Measurements from ENCODE around the gene TMEM147.
A peak's percentile ranks its signal among the peaks of the same experiment; 100 is the strongest.
"Not testable (repeated sequence)": the region's sequence is repeated elsewhere in the genome, so short reads cannot be mapped to it uniquely, and the experiment has no call there.

The TMEM147 gene

GRCh38 chr19:35592226-35592625 is 46.8 kb downstream of the TMEM147 start:
- H3K4me1 Mint-ChIP-seq: no peaks in the 10 kb centered on the region
- H3K4me3 Mint-ChIP-seq: no peak overlapping the region
- peaks cover 38% of the 10 kb centered on the region for H3K27me3 Mint-ChIP-seq (ENCODE audit: low read depth, poor library complexity)
- DNase-seq: peak; percentile 18
- H3K9me3 Mint-ChIP-seq: no peaks in the 10 kb centered on the region
- H3K36me3 Mint-ChIP-seq (ENCODE audit: low read depth): no peaks in the 10 kb centered on the region
- no peak overlapping the region for H3K27ac Mint-ChIP-seq
- TF ChIP-seq CTCF (IDR thresholded peaks at IDR 0.05): peak; percentile 39

GRCh38 chr19:35595026-35595425 is 49.6 kb downstream of the TMEM147 start:
- not testable (repeated sequence) for H3K4me3 Mint-ChIP-seq; H3K4me1 Mint-ChIP-seq; DNase-seq; H3K36me3 Mint-ChIP-seq (ENCODE audit: low read depth); H3K9me3 Mint-ChIP-seq; H3K27ac Mint-ChIP-seq
- peaks cover 30% of the 10 kb centered on the region for H3K27me3 Mint-ChIP-seq (ENCODE audit: low read depth, poor library complexity)

GRCh38 chr19:35595928-35596327 is 50.5 kb downstream of the TMEM147 start:
- Mint-ChIP-seq H3K36me3 (ENCODE audit: low read depth) (no peaks in the 10 kb centered on the region), H3K9me3 (no peaks in the 10 kb centered on the region), H3K27ac (no peak overlapping the region), H3K4me1 (no peaks in the 10 kb centered on the region), H3K4me3 (no peak overlapping the region), H3K27me3 (ENCODE audit: low read depth, poor library complexity) (peaks cover 35% of the 10 kb centered on the region)
- no peak for TF ChIP-seq CTCF (IDR thresholded peaks at IDR 0.05)
- no peak for DNase-seq

- TF ChIP-seq CTCF (IDR thresholded peaks at IDR 0.05): no peak
- DNase-seq: no peak
- no peaks in the 10 kb centered on the region for H3K36me3 Mint-ChIP-seq (ENCODE audit: low read depth)
- H3K27me3 Mint-ChIP-seq (ENCODE audit: low read depth, poor library complexity): peaks cover 39% of the 10 kb centered on the region
- H3K9me3 Mint-ChIP-seq: no peaks in the 10 kb centered on the region
- H3K4me3 Mint-ChIP-seq: no peak overlapping the region
- H3K27ac Mint-ChIP-seq: peak overlapping the region; percentile 14
- no peaks in the 10 kb centered on the region for H3K4me1 Mint-ChIP-seq
Observed at GRCh38 chr19:35596366-35596999, 51.1 kb downstream of the TMEM147 start.

Measured in nephron progenitor cell (in vitro differentiated cells).